ENCODE measurements around the gene TNRC6A.

TNRC6A gene

DNA sequence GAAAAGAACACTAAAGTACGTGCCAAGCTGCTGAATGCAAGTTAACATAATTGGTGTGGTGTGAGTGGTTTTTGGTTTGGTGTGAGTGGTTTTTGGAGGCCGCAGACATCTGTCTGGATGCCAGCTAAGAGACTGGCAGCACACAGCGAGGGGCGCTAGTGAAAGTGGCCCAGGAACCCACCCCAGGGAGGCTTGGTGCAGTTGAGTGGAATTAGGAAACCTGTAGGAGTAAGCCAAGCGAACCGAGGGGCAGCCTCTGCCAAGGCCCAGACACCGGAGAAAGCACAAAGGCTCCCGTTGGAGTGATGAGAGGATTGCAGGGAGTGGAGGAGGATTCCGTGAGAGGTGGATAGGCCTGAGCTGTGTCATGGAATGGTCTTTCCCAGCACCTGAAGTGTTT is 91.7 kb downstream of the TNRC6A start:
- Histone ChIP-seq H2BK120ac (ENCODE audit: insufficient read depth, low read length, poor library complexity) (no peak overlapping the region), H4K91ac (ENCODE audit: low read depth, low read length) (no peak overlapping the region), H2BK5ac (ENCODE audit: low read depth, low read length, poor library complexity) (no peak overlapping the region), H3K9ac (ENCODE audit: low read length) (no peak overlapping the region), H2AK5ac (ENCODE audit: low read length) (no peak overlapping the region), H3K9me3 (ENCODE audit: insufficient read depth, low read depth, low read length) (no peaks in the 10 kb centered on the region), H2BK12ac (ENCODE audit: low read length) (no peak overlapping the region), H3K18ac (ENCODE audit: low read length) (peak overlapping the region; percentile 20), H3K4me1 (ENCODE audit: control insufficient read depth in 1 of 2, insufficient read depth in 2 of 2, low read length in 2 of 2) (peaks cover 0 to 11% of the 10 kb centered on the region in 2 experiments), H3K23ac (ENCODE audit: low read length) (no peak overlapping the region), H3K36me3 (ENCODE audit: control insufficient read depth in 1 of 2, insufficient read depth in 2 of 2, low read length in 2 of 2) (peaks cover 45 to 64% of the 10 kb centered on the region in 2 experiments), H3K4me2 (ENCODE audit: low read length) (no peak overlapping the region), H3K14ac (ENCODE audit: low read length) (no peak overlapping the region), H3K4me3 (ENCODE audit: low read depth, low read length) (no peak overlapping the region), H2AFZ (ENCODE audit: insufficient read depth, low read length, poor library complexity) (no peak overlapping the region), H4K8ac (ENCODE audit: low read depth, low read length) (no peak overlapping the region), H3K27ac (ENCODE audit: low read depth, low read length) (no peak overlapping the region), H4K12ac (ENCODE audit: low read depth, low read length) (no peak overlapping the region), H3K27me3 (ENCODE audit: insufficient read depth, low read length) (no peaks in the 10 kb centered on the region), H3K79me2 (ENCODE audit: control insufficient read depth, insufficient read depth, low read length, poor library complexity) (no peaks in the 10 kb centered on the region), H3K4ac (ENCODE audit: low read depth, low read length) (no peak overlapping the region), H3K79me1 (ENCODE audit: low read length) (no peaks in the 10 kb centered on the region)
- no CpG with 5 or more reads among the region's 9 CpGs for WGBS (ENCODE audit: extremely low coverage, insufficient coverage, insufficient read length)
- DNase-seq: no peak

DNA sequence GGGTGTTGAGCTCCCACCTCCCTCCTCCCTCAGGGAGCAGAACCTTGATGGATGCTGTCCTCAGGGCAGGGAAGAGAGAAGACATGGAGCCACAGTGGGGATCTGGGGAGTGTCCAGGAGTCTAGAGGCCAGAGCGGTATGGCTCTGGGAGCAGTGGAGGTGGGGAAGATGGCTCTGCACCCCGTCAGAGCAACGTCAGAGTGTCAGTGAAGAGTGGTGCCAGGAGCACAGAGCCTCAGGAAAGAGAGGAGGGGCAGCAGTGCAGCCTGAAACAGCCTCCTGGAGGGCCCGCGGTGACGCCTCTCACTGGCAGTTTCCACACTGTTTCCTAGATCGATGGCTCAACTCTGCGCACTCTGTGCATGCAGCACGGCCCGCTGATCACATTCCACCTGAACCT is 93.1 kb downstream of the TNRC6A start:
- H3K4me1 ChIP-seq (ENCODE audit: control insufficient read depth in 1 of 2, insufficient read depth in 2 of 2, low read length in 2 of 2): peaks cover 0 to 11% of the 10 kb centered on the region in 2 experiments
- no peak overlapping the region for H2BK5ac ChIP-seq (ENCODE audit: low read depth, low read length, poor library complexity)
- no peak overlapping the region for H3K18ac ChIP-seq (ENCODE audit: low read length)
- H3K9ac ChIP-seq (ENCODE audit: low read length): no peak overlapping the region
- no peak overlapping the region for H3K4ac ChIP-seq (ENCODE audit: low read depth, low read length)
- no peak overlapping the region for H2BK120ac ChIP-seq (ENCODE audit: insufficient read depth, low read length, poor library complexity)
- no peak overlapping the region for H4K8ac ChIP-seq (ENCODE audit: low read depth, low read length)
- H3K27ac ChIP-seq (ENCODE audit: low read depth, low read length): no peak overlapping the region
- H3K23ac ChIP-seq (ENCODE audit: low read length): no peak overlapping the region
- H4K91ac ChIP-seq (ENCODE audit: low read depth, low read length): no peak overlapping the region
- H3K36me3 ChIP-seq (ENCODE audit: control insufficient read depth in 1 of 2, insufficient read depth in 2 of 2, low read length in 2 of 2): peaks cover 46 to 67% of the 10 kb centered on the region in 2 experiments
- no peak overlapping the region for H4K12ac ChIP-seq (ENCODE audit: low read depth, low read length)
- DNase-seq: no peak
- no peaks in the 10 kb centered on the region for H3K79me1 ChIP-seq (ENCODE audit: low read length)
- no peak overlapping the region for H2AK5ac ChIP-seq (ENCODE audit: low read length)
- H3K9me3 ChIP-seq (ENCODE audit: insufficient read depth, low read depth, low read length): no peaks in the 10 kb centered on the region
- no peaks in the 10 kb centered on the region for H3K27me3 ChIP-seq (ENCODE audit: insufficient read depth, low read length)
- no peak overlapping the region for H2AFZ ChIP-seq (ENCODE audit: insufficient read depth, low read length, poor library complexity)
- WGBS (ENCODE audit: extremely low coverage, insufficient coverage, insufficient read length): no CpG with 5 or more reads among the region's 10 CpGs
- no peak overlapping the region for H3K14ac ChIP-seq (ENCODE audit: low read length)
- no peak overlapping the region for H3K4me3 ChIP-seq (ENCODE audit: low read depth, low read length)
- H2BK12ac ChIP-seq (ENCODE audit: low read length): no peak overlapping the region
- no peak overlapping the region for H3K4me2 ChIP-seq (ENCODE audit: low read length)
- no peaks in the 10 kb centered on the region for H3K79me2 ChIP-seq (ENCODE audit: control insufficient read depth, insufficient read depth, low read length, poor library complexity)

DNA sequence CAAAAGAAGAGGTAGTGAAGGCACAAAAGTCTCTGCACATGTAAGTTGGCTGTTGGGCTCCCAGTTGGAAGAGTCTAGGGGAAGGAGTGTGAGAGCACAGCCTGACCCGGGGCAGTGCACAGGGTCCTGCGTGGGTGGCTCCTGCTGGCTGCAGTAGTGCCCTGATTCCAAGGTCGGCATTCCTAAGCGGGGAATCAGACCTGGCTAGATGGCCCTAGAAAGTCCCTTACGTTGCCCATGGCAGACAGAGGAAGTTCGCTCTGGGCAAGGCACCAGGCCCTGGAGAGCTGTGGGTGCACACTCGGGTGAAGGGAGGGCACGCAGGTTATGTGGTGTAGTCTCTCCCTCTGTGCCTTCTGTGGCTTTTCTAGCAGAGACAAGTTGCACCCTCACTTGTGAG is 93.5 kb downstream of the TNRC6A start:
- H2BK5ac ChIP-seq (ENCODE audit: low read depth, low read length, poor library complexity): no peak overlapping the region
- no peak overlapping the region for H3K4me3 ChIP-seq (ENCODE audit: low read depth, low read length)
- no peak overlapping the region for H3K9ac ChIP-seq (ENCODE audit: low read length)
- no peaks in the 10 kb centered on the region for H3K9me3 ChIP-seq (ENCODE audit: insufficient read depth, low read depth, low read length)
- no peak overlapping the region for H4K8ac ChIP-seq (ENCODE audit: low read depth, low read length)
- H3K27me3 ChIP-seq (ENCODE audit: insufficient read depth, low read length): no peaks in the 10 kb centered on the region
- no peak overlapping the region for H2AK5ac ChIP-seq (ENCODE audit: low read length)
- H4K12ac ChIP-seq (ENCODE audit: low read depth, low read length): no peak overlapping the region
- peaks cover 0 to 11% of the 10 kb centered on the region in 2 experiments for H3K4me1 ChIP-seq (ENCODE audit: control insufficient read depth in 1 of 2, insufficient read depth in 2 of 2, low read length in 2 of 2)
- no peaks in the 10 kb centered on the region for H3K79me2 ChIP-seq (ENCODE audit: control insufficient read depth, insufficient read depth, low read length, poor library complexity)
- no peak overlapping the region for H3K27ac ChIP-seq (ENCODE audit: low read depth, low read length)
- no peak overlapping the region for H3K23ac ChIP-seq (ENCODE audit: low read length)
- no peak overlapping the region for H2BK12ac ChIP-seq (ENCODE audit: low read length)
- H3K18ac ChIP-seq (ENCODE audit: low read length): peak overlapping the region; percentile 16
- no peak for DNase-seq
- no peak overlapping the region for H2AFZ ChIP-seq (ENCODE audit: insufficient read depth, low read length, poor library complexity)
- no peak overlapping the region for H4K91ac ChIP-seq (ENCODE audit: low read depth, low read length)
- no peak overlapping the region for H3K4me2 ChIP-seq (ENCODE audit: low read length)
- WGBS (ENCODE audit: extremely low coverage, insufficient coverage, insufficient read length): no CpG with 5 or more reads among the region's 8 CpGs
- no peak overlapping the region for H3K4ac ChIP-seq (ENCODE audit: low read depth, low read length)
- H3K36me3 ChIP-seq (ENCODE audit: control insufficient read depth in 1 of 2, insufficient read depth in 2 of 2, low read length in 2 of 2): peaks cover 49 to 64% of the 10 kb centered on the region in 2 experiments
- H2BK120ac ChIP-seq (ENCODE audit: insufficient read depth, low read length, poor library complexity): no peak overlapping the region
- H3K14ac ChIP-seq (ENCODE audit: low read length): no peak overlapping the region
- no peaks in the 10 kb centered on the region for H3K79me1 ChIP-seq (ENCODE audit: low read length)

DNA sequence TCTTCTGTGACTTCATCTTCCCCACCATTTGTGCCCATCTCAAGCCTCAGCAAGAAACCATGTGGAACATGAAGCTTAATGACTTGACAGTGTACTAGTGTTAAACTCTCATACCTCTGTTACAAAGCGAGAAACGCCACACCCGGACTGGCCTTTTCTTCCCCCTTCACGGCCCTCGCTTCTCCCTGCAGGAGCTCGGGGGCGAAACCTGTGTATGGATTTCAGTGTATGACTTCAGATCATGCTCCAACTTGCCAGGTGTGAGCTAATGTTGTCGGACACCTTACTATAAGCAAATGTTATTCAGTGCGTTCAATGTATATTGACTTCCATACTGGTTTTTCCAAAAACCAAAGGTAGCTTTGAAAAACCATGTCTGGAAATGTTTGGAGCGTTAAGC is 96.2 kb downstream of the TNRC6A start:
- Histone ChIP-seq H3K4me2 (ENCODE audit: low read length) (no peak overlapping the region), H3K9ac (ENCODE audit: low read length) (no peak overlapping the region), H2BK5ac (ENCODE audit: low read depth, low read length, poor library complexity) (no peak overlapping the region), H2AFZ (ENCODE audit: insufficient read depth, low read length, poor library complexity) (no peak overlapping the region), H3K23ac (ENCODE audit: low read length) (no peak overlapping the region), H3K4ac (ENCODE audit: low read depth, low read length) (no peak overlapping the region), H3K4me1 (ENCODE audit: control insufficient read depth in 1 of 2, insufficient read depth in 2 of 2, low read length in 2 of 2) (peaks cover 0 to 11% of the 10 kb centered on the region in 2 experiments), H3K79me2 (ENCODE audit: control insufficient read depth, insufficient read depth, low read length, poor library complexity) (no peaks in the 10 kb centered on the region), H2BK12ac (ENCODE audit: low read length) (no peak overlapping the region), H3K36me3 (ENCODE audit: control insufficient read depth in 1 of 2, insufficient read depth in 2 of 2, low read length in 2 of 2) (peaks cover 46 to 47% of the 10 kb centered on the region in 2 experiments), H2AK5ac (ENCODE audit: low read length) (no peak overlapping the region), H3K4me3 (ENCODE audit: low read depth, low read length) (no peak overlapping the region), H3K27ac (ENCODE audit: low read depth, low read length) (no peak overlapping the region), H4K91ac (ENCODE audit: low read depth, low read length) (no peak overlapping the region), H2BK120ac (ENCODE audit: insufficient read depth, low read length, poor library complexity) (no peak overlapping the region), H4K8ac (ENCODE audit: low read depth, low read length) (no peak overlapping the region), H3K14ac (ENCODE audit: low read length) (no peak overlapping the region), H4K12ac (ENCODE audit: low read depth, low read length) (no peak overlapping the region), H3K27me3 (ENCODE audit: insufficient read depth, low read length) (no peaks in the 10 kb centered on the region), H3K9me3 (ENCODE audit: insufficient read depth, low read depth, low read length) (no peaks in the 10 kb centered on the region), H3K18ac (ENCODE audit: low read length) (no peak overlapping the region), H3K79me1 (ENCODE audit: low read length) (no peaks in the 10 kb centered on the region)
- no CpG with 5 or more reads among the region's 10 CpGs for WGBS (ENCODE audit: extremely low coverage, insufficient coverage, insufficient read length)
- DNase-seq: no peak

All from trophoblast cell (in vitro differentiated cells and primary cell).